CD4-positive, alpha-beta T cell treated with Interleukin-12 subunit alpha and Interleukin-12 subunit beta, for 1 hour (primary cell): Measurements from ENCODE around the gene NFIB.

Source experiments
- DNase-seq: peaks from one replicate; pipeline ENCODE4 v3.0.0-alpha.2; 2020

NFIB gene

GRCh38 chr9:14271093-14271673 lies 42.8 kb downstream of the NFIB start:
- DNase-seq: no peak

- DNase-seq: no peak
Measured at GRCh38 chr9:14270358-14271092, 43.4 kb downstream of the NFIB start.

GRCh38 chr9:14269916-14270315 lies 44.0 kb downstream of the NFIB start:
- no peak for DNase-seq

GRCh38 chr9:14263707-14264483 lies 50.0 kb downstream of the NFIB start:
- DNase-seq: no peak

GRCh38 chr9:14262827-14263226 lies 51.1 kb downstream of the NFIB start:
- DNase-seq: no peak

- no peak for DNase-seq
Measured at GRCh38 chr9:14261616-14262015, 52.3 kb downstream of the NFIB start.

GRCh38 chr9:14260101-14260500 lies 53.8 kb downstream of the NFIB start:
- no peak for DNase-seq

GRCh38 chr9:14258660-14259239 lies 55.2 kb downstream of the NFIB start:
- no peak for DNase-seq

GRCh38 chr9:14258156-14258555 lies 55.8 kb downstream of the NFIB start:
- DNase-seq: no peak

- no peak for DNase-seq
Measured at GRCh38 chr9:14256588-14256987, 57.4 kb downstream of the NFIB start.

GRCh38 chr9:14251154-14252071 lies 62.5 kb downstream of the NFIB start:
- no peak for DNase-seq

- DNase-seq: no peak
Measured at GRCh38 chr9:14250794-14251153, 63.2 kb downstream of the NFIB start.

- no peak for DNase-seq
Measured at GRCh38 chr9:14249527-14249926, 64.4 kb downstream of the NFIB start.

- DNase-seq: no peak
Measured at GRCh38 chr9:14248149-14248548, 65.8 kb downstream of the NFIB start.

GRCh38 chr9:14247577-14247976 lies 66.4 kb downstream of the NFIB start:
- DNase-seq: no peak

- DNase-seq: no peak
Measured at GRCh38 chr9:14246951-14247350, 67.0 kb downstream of the NFIB start.

- DNase-seq: no peak
Measured at GRCh38 chr9:14245901-14246525, 67.9 kb downstream of the NFIB start.

- DNase-seq: no peak
Measured at GRCh38 chr9:14243514-14244042, 70.4 kb downstream of the NFIB start.

- no peak for DNase-seq
Measured at GRCh38 chr9:14242150-14242805, 71.7 kb downstream of the NFIB start.

GRCh38 chr9:14240537-14240936 lies 73.4 kb downstream of the NFIB start:
- no peak for DNase-seq

- no peak for DNase-seq
Measured at GRCh38 chr9:14238518-14238917, 75.4 kb downstream of the NFIB start.
